ENCODE results near the gene RAMP1. TPM values are rescaled to one million over a fixed set of nuclear protein-coding genes. Genes with fewer than 3 reads are reported as not detected.

RAMP1 gene
- 0.14 TPM in 1 of 5 replicates, not detected in the others for total RNA-seq (2022; extraction: Qiagen RNA extraction)

GRCh38 chr2:237859533-237860272 lies at the start of gene RAMP1:
TSS of gene RAMP1 (plus strand) at chr2:237859623. CDS start at chr2:237859676, 53 bp downstream.

Other genes with a start within 250 kb of the RAMP1 start
- 74.0 to 105 TPM (median 93.0 TPM) in 5 replicates for gene LRRFIP1, start 232.0 kb upstream of the RAMP1 start, total RNA-seq (2022; extraction: Qiagen RNA extraction)
- gene RBM44, start 60.8 kb upstream of the RAMP1 start, total RNA-seq (2022; extraction: Qiagen RNA extraction), result 0.09 to 0.24 TPM (median 0.19 TPM) in 5 replicates
- 48.6 to 60.0 TPM (median 54.4 TPM) in 5 replicates for gene UBE2F, start 107.4 kb downstream of the RAMP1 start, total RNA-seq (2022; extraction: Qiagen RNA extraction)
- 15.5 to 21.6 TPM (median 20.5 TPM) in 5 replicates for gene SCLY, start 201.4 kb downstream of the RAMP1 start, total RNA-seq (2022; extraction: Qiagen RNA extraction)
- gene ESPNL, start 240.7 kb downstream of the RAMP1 start, total RNA-seq (2022; extraction: Qiagen RNA extraction), result 0.13 to 0.22 TPM (median 0.16 TPM) in 4 of 5 replicates, not detected in the other

Data from A549 treated with dexamethasone at 1 μM for 4 hours (cell line).